RCC 7860 (cell line): Measurements from ENCODE around the gene FAM222A.
"Not testable (repeated sequence)": the region's sequence is repeated elsewhere in the genome, so short reads cannot be mapped to it uniquely, and the experiment has no call there.

Experiments used
- DNase-seq: peaks from one replicate; pipeline ENCODE4 v3.0.0-alpha.2; 2015; ENCODE audit warnings: low spot score
- FAIRE-seq: peaks from 2 replicates; lab custom pipeline; 2012; peaks lifted over from hg19 to GRCh38; lab: Jason Lieb, UNC

The FAM222A gene

GRCh38 chr12:109693653-109694600, 19.7 kb upstream of the FAM222A start:
- FAIRE-seq, result no peak
- no peak for DNase-seq

- not testable (repeated sequence) for FAIRE-seq, DNase-seq
Observed at GRCh38 chr12:109694629-109695028, 19.0 kb upstream of the FAM222A start.

- DNase-seq, result no peak
- FAIRE-seq, result no peak
Observed at GRCh38 chr12:109695416-109695815, 18.2 kb upstream of the FAM222A start.

GRCh38 chr12:109695961-109696461, 17.6 kb upstream of the FAM222A start:
- no peak for FAIRE-seq
- DNase-seq, result no peak

GRCh38 chr12:109696485-109697269, 16.9 kb upstream of the FAM222A start:
- no peak for DNase-seq

GRCh38 chr12:109697270-109697553, 16.4 kb upstream of the FAM222A start:
- DNase-seq (no peak), FAIRE-seq (no peak)

More at GRCh38 chr12:109696485-109697269, 16.9 kb upstream of the FAM222A start:
- no peak for FAIRE-seq

GRCh38 chr12:109697877-109698468, 15.7 kb upstream of the FAM222A start:
- DNase-seq (no peak), FAIRE-seq (no peak)

- DNase-seq (no peak), FAIRE-seq (no peak)
Observed at GRCh38 chr12:109698820-109699219, 14.8 kb upstream of the FAM222A start.

- FAIRE-seq, result no peak
- no peak for DNase-seq
Observed at GRCh38 chr12:109701064-109701463, 12.6 kb upstream of the FAM222A start.

GRCh38 chr12:109702111-109702841, 11.3 kb upstream of the FAM222A start:
- DNase-seq, result no peak

GRCh38 chr12:109703684-109704083, 9.9 kb upstream of the FAM222A start:
- FAIRE-seq (no peak), DNase-seq (no peak)

More at GRCh38 chr12:109702111-109702841, 11.3 kb upstream of the FAM222A start:
- FAIRE-seq, result no peak

- DNase-seq (no peak), FAIRE-seq (no peak)
Observed at GRCh38 chr12:109704371-109705098, 9.1 kb upstream of the FAM222A start.

GRCh38 chr12:109705291-109705690, 8.3 kb upstream of the FAM222A start:
- DNase-seq (no peak), FAIRE-seq (no peak)

GRCh38 chr12:109706398-109706746, 7.3 kb upstream of the FAM222A start:
- no peak for FAIRE-seq
- DNase-seq, result no peak

- DNase-seq (no peak), FAIRE-seq (no peak)
Observed at GRCh38 chr12:109706747-109707469, 6.7 kb upstream of the FAM222A start.

GRCh38 chr12:109707470-109707821, 6.2 kb upstream of the FAM222A start:
- DNase-seq, result no peak
- FAIRE-seq, result no peak

- no peak for FAIRE-seq
- no peak for DNase-seq
Observed at GRCh38 chr12:109708939-109709338, 4.7 kb upstream of the FAM222A start.

- FAIRE-seq (no peak), DNase-seq (no peak)
Observed at GRCh38 chr12:109709401-109709991, 4.1 kb upstream of the FAM222A start.

- no peak for DNase-seq
- FAIRE-seq, result no peak
Observed at GRCh38 chr12:109710205-109710746, 3.3 kb upstream of the FAM222A start.
